Left colon (tissue), 2 donors: ENCODE results near the gene TAF11L6. TPM values are rescaled to one million over a fixed set of nuclear protein-coding genes. Genes with fewer than 3 reads are reported as not detected.
"Not testable (repeated sequence)": the region's sequence is repeated elsewhere in the genome, so short reads cannot be mapped to it uniquely, and the experiment has no call there.

Experiments
- ATAC-seq: fragments of 200-7000 bp; cut with Tn5 transposase; one replicate; pipeline ENCODE4 v1.9.1; 2020; ENCODE audit warnings: mild to moderate bottlenecking, moderate library complexity
- DNase-seq, 2 donors: peaks; one replicate each; pipeline ENCODE4 v3.0.0-alpha.2; 2020
- intact Hi-C, 2 donors: fragments of 100-400 bp; cut with DNase I in 1 of 2; cut with micrococcal nuclease in 1 of 2; formaldehyde crosslinking; loops; one replicate each; pipeline versions ENCODE4 v1.11.2 to v1.14.0; 2022; cut with DNase I, micrococcal nuclease
- long read RNA-seq: library from polyadenylated mRNA; unstranded; transcript quantifications from one replicate; pipeline ENCODE4 v2.0.0, GENCODE V29; 2021
- total RNA-seq, 2 donors: library from RNA; stranded (reverse); fragmentation: NEBNext Ultra II Directional; extraction: Animal tissue kit (Norgen Biotek cat#: 25700); gene quantifications; one replicate each; pipeline ENCODE4 v1.2.1, GENCODE V29; 2021
- donor health status: DM: no; HTN: no; CAD: no.
- donor health status: DM: yes; HTN: yes; CAD: no.

The TAF11L6 gene
- total RNA-seq: not detected
- long read RNA-seq: 0 reads

DNA sequence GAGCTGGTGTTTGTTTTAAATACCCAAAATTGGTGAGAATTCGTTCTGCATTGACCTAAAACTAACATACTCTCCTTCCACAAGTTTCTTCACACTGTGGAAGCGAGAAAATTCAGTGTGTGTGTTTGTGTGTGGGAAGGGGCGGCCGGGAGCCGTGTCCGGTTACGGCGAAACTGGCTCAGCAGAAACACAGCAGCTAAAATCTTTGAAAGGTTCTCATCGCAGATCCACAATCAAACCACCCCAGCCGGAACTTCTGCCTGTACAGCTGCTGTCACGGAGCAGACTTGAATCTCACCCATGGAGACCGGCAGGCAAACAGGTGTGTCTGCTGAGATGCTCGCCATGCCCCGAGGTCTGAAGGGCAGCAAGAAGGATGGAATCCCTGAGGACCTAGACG, at the start of gene TAF11L6:
Gene TAF11L6 (plus strand): TSS at position 301 of the 400 bp plus-strand sequence.
- intact Hi-C loops, DNase-seq, ATAC-seq: not testable (repeated sequence)

- no peak for ATAC-seq
- DNase-seq: no peak
- intact Hi-C loops: no loop called here
Observed at GRCh38 chr5:17481378-17481777, 47.1 kb upstream of the TAF11L6 start.

DNA sequence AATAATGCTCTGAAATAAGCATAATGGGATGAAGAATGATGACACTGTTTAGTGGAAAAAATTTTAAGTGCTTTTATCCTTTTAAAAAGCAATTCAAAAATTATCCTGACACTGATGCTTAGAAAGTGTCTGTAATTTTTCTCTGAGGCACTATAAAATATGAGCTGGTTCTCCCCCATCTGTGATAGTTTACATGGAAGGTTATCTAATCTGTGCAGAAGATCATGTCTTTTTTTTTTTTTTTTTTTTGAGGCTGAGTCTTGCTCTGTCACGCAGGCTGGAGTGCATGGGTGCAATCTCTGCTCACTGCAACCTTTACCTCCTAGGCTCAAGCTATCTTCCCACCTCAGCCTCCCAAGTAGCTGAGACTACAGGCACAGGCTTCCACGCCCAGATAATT, 45.7 kb upstream of the TAF11L6 start:
- intact Hi-C loops: no loop called here
- ATAC-seq (no peak), DNase-seq (no peak)

GRCh38 chr5:17486464-17487173, 41.9 kb upstream of the TAF11L6 start:
- DNase-seq, ATAC-seq, intact Hi-C loops: not testable (repeated sequence)

GRCh38 chr5:17487174-17487512, 41.3 kb upstream of the TAF11L6 start:
- DNase-seq (no peak), ATAC-seq (no peak)
- intact Hi-C loops: no loop called here

GRCh38 chr5:17491257-17491656, 37.2 kb upstream of the TAF11L6 start:
- DNase-seq, intact Hi-C loops, ATAC-seq: not testable (repeated sequence)

DNA sequence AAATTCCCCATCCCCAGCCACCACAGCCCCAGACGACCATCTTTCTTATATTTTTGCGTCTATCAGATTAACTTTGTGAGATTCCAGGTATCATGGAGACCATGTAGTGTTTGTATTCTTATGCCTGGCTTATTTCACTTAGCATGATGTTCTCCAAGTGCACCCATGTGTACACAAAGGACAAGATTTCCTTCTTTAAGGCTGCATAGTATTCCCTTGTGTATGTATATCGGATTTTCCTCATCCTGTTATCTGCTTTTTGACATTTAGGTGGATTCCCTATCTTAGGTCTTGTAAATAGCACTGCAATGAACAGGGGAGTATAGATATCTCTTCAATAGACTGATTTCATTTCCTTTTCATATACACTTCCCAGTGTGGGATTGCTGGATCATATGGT, 35.7 kb upstream of the TAF11L6 start:
- DNase-seq: no peak
- intact Hi-C loops: no loop called here
- ATAC-seq: no peak

DNA sequence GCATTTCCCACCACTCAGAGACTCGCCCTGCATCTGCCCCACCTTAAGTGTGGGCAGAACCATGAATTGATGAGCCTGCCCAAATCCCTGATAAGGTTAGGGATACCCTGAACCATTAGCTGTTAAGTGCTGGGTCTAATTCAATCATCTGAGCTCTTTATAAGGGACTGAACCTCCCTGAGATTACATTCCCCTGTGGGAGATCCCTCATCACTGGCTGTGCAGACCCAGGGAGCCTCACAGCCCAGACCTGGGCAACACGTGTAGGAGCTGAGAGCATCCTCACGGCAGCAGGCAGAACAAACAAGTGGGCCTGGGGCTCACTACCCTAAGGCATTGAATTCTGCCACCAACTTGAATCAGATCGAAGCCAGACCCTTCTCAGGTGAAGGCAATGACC, 31.0 kb upstream of the TAF11L6 start:
- intact Hi-C loops: no loop called here
- DNase-seq (no peak), ATAC-seq (no peak)

DNA sequence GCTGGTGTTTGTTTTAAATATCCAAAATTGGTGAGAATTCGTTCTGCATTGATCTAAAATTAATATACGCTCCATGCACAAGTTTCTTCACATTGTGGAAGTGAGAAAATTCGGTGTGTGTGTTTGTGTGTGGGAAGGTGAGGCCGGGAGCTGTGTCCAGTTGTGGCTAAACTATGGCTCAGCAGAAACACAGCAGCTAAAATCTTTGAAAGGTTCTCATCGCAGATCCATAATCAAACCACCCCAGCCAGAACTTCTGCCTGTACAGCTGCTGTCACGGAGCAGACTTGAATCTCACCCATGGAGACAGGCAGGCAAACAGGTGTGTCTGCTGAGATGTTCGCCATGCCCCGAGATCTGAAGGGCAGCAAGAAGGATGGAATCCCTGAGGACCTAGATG, 30.5 kb upstream of the TAF11L6 start, which contains the start of gene TAF11L2:
Gene TAF11L2 (plus strand): TSS at position 301 of the 400 bp plus-strand sequence.
- intact Hi-C loops, DNase-seq: not testable (repeated sequence)

DNA sequence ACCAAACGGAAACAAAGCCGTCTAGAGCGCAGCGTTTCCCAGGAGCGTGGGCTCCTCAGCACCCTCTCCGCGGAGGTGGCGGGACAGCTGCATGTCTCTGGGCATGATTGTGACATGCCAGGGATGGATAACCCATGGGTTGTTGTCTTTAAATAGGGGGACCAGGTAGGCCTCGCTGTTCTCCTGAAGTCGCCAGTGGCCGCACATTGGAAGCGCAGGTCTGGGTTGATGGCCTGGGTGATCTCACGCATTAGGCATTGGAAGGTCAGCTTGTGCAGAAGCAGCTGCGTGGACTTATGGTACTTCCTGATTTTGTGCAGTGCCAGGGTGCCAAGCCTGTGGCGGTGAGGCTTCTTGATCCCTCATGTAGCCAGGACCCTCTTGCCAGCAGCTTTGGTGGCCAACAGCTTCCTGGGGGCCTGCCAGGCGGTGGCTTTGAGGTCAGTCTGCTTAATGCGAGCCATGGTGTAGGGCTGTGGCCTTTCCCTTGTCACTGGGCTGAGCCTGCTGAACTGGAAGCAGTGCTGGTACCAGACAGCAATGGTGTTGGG, 16.6 kb upstream of the TAF11L6 start:
- intact Hi-C loops: no loop called here
- DNase-seq: no peak
- ATAC-seq: no peak

More for the DNA sequence above, 30.5 kb upstream of the TAF11L6 start, which contains the start of gene TAF11L2:
- ATAC-seq: not testable (repeated sequence)

- intact Hi-C loops, ATAC-seq, DNase-seq: not testable (repeated sequence)
Observed at GRCh38 chr5:17517526-17517925, 10.9 kb upstream of the TAF11L6 start.

DNA sequence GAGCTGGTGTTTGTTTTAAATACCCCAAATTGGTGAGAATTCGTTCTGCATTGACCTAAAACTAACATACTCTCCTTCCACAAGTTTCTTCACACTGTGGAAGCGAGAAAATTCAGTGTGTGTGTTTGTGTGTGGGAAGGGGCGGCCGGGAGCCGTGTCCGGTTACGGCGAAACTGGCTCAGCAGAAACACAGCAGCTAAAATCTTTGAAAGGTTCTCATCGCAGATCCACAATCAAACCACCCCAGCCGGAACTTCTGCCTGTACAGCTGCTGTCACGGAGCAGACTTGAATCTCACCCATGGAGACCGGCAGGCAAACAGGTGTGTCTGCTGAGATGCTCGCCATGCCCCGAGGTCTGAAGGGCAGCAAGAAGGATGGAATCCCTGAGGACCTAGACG, 10.4 kb upstream of the TAF11L6 start, which contains the start of gene TAF11L3:
Gene TAF11L3 (plus strand): TSS at position 301 of the 400 bp plus-strand sequence.
- DNase-seq, ATAC-seq, intact Hi-C loops: not testable (repeated sequence)

GRCh38 chr5:17519508-17519907, 9.0 kb upstream of the TAF11L6 start:
- ATAC-seq, intact Hi-C loops, DNase-seq: not testable (repeated sequence)

DNA sequence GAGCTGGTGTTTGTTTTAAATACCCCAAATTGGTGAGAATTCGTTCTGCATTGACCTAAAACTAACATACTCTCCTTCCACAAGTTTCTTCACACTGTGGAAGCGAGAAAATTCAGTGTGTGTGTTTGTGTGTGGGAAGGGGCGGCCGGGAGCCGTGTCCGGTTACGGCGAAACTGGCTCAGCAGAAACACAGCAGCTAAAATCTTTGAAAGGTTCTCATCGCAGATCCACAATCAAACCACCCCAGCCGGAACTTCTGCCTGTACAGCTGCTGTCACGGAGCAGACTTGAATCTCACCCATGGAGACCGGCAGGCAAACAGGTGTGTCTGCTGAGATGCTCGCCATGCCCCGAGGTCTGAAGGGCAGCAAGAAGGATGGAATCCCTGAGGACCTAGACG, 7.0 kb upstream of the TAF11L6 start, which contains the start of gene TAF11L4:
Gene TAF11L4 (plus strand): TSS at position 301 of the 400 bp plus-strand sequence.
- DNase-seq, intact Hi-C loops, ATAC-seq: not testable (repeated sequence)

- intact Hi-C loops, ATAC-seq, DNase-seq: not testable (repeated sequence)
Observed at GRCh38 chr5:17524935-17525334, 3.5 kb upstream of the TAF11L6 start, which contains the start of gene TAF11L5. Gene TAF11L5, plus strand, starts transcription at chr5:17525235.

DNA sequence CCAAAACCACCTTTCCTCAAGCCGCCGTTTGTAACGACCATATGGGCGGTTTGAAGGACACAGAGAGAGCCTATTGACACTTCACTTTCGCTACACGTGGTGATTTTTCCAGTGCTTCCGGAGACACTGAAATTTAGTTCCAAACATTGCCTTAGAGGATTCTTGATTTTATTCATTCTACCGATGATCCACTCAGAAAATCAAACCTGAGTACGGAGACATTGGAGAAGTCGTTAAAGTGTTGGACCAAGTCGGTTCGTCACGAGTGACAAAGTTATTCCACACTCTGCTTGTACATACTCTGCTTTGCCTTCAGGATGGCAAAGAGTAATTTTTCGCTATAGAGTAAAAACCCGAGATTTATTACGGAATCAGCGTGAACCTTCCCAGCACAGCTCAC, 2.0 kb upstream of the TAF11L6 start:
- intact Hi-C loops, DNase-seq, ATAC-seq: not testable (repeated sequence)
